Loucy (cell line): Measurements from ENCODE around the gene BAG3.
A peak's percentile ranks its signal among the peaks of the same experiment; 100 is the strongest.

Experiments
- H2AFZ ChIP-seq: fragments of 200-600 bp; sonication (generic); 2 replicates; pipeline ENCODE4 v1.6.0; 2016; ENCODE audit warnings: antibody characterized with exemption, mild to moderate bottlenecking, low read length, moderate library complexity
- H3F3A ChIP-seq: fragments of 200-600 bp; 2 replicates; pipeline ENCODE4 v1.6.0; 2016; ENCODE audit warnings: antibody characterized with exemption, low read depth, mild to moderate bottlenecking
- H3K27me3 ChIP-seq: fragments of 200-600 bp; sonication (generic); 2 replicates; pipeline ENCODE4 v1.6.1; 2014; ENCODE audit warnings: low read length, mild to moderate bottlenecking; ENCODE audit not compliant: insufficient read depth, poor library complexity, severe bottlenecking
- H3K36me3 ChIP-seq: fragments of 200-600 bp; sonication (generic); 2 replicates; pipeline ENCODE4 v1.6.1; 2016; ENCODE audit warnings: low read length; ENCODE audit not compliant: insufficient read depth
- H3K4me1 ChIP-seq: fragments of 200-600 bp; sonication (generic); 2 replicates; pipeline ENCODE4 v1.5.1; 2014; ENCODE audit warnings: low read length, mild to moderate bottlenecking; ENCODE audit not compliant: insufficient read depth, poor library complexity, severe bottlenecking
- H3K4me2 ChIP-seq: fragments of 200-600 bp; sonication (generic); 2 replicates; pipeline ENCODE4 v1.6.0; 2014; ENCODE audit warnings: antibody characterized with exemption, low read length, low read depth, mild to moderate bottlenecking; ENCODE audit not compliant: poor library complexity, severe bottlenecking
- H3K4me3 ChIP-seq: fragments of 200-600 bp; sonication (generic); 2 replicates; pipeline ENCODE4 v1.5.1; 2014; ENCODE audit warnings: low read length, mild to moderate bottlenecking, mixed read lengths; ENCODE audit not compliant: poor library complexity, severe bottlenecking
- H3K79me2 ChIP-seq: fragments of 200-600 bp; sonication (generic); 2 replicates; pipeline ENCODE4 v1.6.1; 2014; ENCODE audit warnings: low read length; ENCODE audit not compliant: insufficient read depth
- H3K9ac ChIP-seq: fragments of 200-600 bp; sonication (generic); 2 replicates; pipeline ENCODE4 v1.6.0; 2014; ENCODE audit warnings: mild to moderate bottlenecking, low read depth, low read length, moderate library complexity; ENCODE audit not compliant: poor library complexity, severe bottlenecking
- H3K9me2 ChIP-seq: fragments of 200-600 bp; sonication (generic); replicated peaks from 2 replicates; pipeline ENCODE4 v1.6.1; 2016; ENCODE audit warnings: low read depth, low read length, mixed read lengths
- H3K9me3 ChIP-seq: fragments of 200-600 bp; sonication (generic); 2 replicates; pipeline ENCODE4 v1.6.1; 2014; ENCODE audit warnings: mild to moderate bottlenecking, antibody characterized with exemption, low read length, low read depth; ENCODE audit not compliant: insufficient read depth
- H4K20me1 ChIP-seq: fragments of 200-600 bp; sonication (generic); 2 replicates; pipeline ENCODE4 v1.6.0; 2014; ENCODE audit warnings: antibody characterized with exemption, low read length, mild to moderate bottlenecking; ENCODE audit not compliant: insufficient read depth, poor library complexity, severe bottlenecking
- EZH2phosphoT487 ChIP-seq: fragments of 200-600 bp; IDR thresholded peaks from 2 replicates; pipeline ENCODE4 v1.6.1; 2018; ENCODE audit warnings: antibody characterized with exemption, mild to moderate bottlenecking, moderate library complexity, borderline replicate concordance
- TF ChIP-seq, protein P1 (sequence below): fragments of 200-600 bp; sonication (generic); conservative IDR thresholded peaks from 2 replicates; pipeline ENCODE4 v1.5.1; 2014; ENCODE audit warnings: mild to moderate bottlenecking, antibody characterized with exemption, low read length

Gene BAG3

DNA sequence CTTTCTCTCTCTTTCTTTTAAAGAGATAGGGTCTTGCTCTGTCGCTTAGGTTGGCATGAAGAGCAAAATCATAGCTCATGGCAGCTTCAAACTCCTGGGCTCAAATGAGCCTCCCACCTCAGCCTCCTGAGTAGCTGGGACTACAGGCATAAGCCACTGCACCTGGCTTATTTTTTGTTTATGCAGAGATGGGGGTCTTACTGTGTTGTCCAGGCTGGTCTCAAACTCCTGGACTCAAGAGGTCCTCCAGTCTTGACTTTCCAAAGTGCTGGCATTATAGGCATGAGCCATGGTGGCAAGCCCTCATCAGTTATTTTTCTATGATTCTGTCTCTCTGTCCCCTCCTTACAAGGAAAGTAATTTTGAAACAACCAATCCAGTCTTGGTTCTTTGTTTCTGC, 1.1 kb upstream of the BAG3 start:
- Histone ChIP-seq H3K4me2 (peak overlapping the region; percentile 70), H3K9me3 (no peaks in the 10 kb centered on the region), H3K36me3 (no peaks in the 10 kb centered on the region), H3K4me1 (peaks cover 34% of the 10 kb centered on the region), H3K9me2 (no peaks in the 10 kb centered on the region), H2AFZ (no peak overlapping the region), H3K79me2 (peaks cover 38% of the 10 kb centered on the region), H3F3A (0 out of 2 replicates have a peak, but pooled peaks cover 5% of the 10 kb centered on the region), H3K9ac (peak overlapping the region; percentile 69), H4K20me1 (peaks cover 6% of the 10 kb centered on the region), H3K27me3 (no peaks in the 10 kb centered on the region), H3K4me3 (peak overlapping the region; percentile 87)
- no peak for TF ChIP-seq EZH2phosphoT487
- TF ChIP-seq, protein P1, sequence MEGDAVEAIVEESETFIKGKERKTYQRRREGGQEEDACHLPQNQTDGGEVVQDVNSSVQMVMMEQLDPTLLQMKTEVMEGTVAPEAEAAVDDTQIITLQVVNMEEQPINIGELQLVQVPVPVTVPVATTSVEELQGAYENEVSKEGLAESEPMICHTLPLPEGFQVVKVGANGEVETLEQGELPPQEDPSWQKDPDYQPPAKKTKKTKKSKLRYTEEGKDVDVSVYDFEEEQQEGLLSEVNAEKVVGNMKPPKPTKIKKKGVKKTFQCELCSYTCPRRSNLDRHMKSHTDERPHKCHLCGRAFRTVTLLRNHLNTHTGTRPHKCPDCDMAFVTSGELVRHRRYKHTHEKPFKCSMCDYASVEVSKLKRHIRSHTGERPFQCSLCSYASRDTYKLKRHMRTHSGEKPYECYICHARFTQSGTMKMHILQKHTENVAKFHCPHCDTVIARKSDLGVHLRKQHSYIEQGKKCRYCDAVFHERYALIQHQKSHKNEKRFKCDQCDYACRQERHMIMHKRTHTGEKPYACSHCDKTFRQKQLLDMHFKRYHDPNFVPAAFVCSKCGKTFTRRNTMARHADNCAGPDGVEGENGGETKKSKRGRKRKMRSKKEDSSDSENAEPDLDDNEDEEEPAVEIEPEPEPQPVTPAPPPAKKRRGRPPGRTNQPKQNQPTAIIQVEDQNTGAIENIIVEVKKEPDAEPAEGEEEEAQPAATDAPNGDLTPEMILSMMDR = no peak

GRCh38 chr10:119651514-119652360, 557 bp downstream of the BAG3 start:
- peak overlapping the region; percentile 98 for H3K4me2 ChIP-seq
- peak overlapping the region; percentile 79 for H2AFZ ChIP-seq
- H3K9me2 ChIP-seq = no peaks in the 10 kb centered on the region
- peaks cover 47% of the 10 kb centered on the region for H3K4me1 ChIP-seq
- no peaks in the 10 kb centered on the region for H3K9me3 ChIP-seq
- no peaks in the 10 kb centered on the region for H3K36me3 ChIP-seq
- peak overlapping the region; percentile 87 for H3K4me3 ChIP-seq
- H3F3A ChIP-seq = 0 out of 2 replicates have a peak, but pooled peaks cover 5% of the 10 kb centered on the region
- H3K27me3 ChIP-seq = no peaks in the 10 kb centered on the region
- H3K79me2 ChIP-seq = peaks cover 55% of the 10 kb centered on the region
- peak overlapping the region; percentile 69 for H3K9ac ChIP-seq
- no peak for TF ChIP-seq EZH2phosphoT487
- TF ChIP-seq, protein P1 = no peak
- peaks cover 14% of the 10 kb centered on the region for H4K20me1 ChIP-seq

- TF ChIP-seq EZH2phosphoT487 = no peak
- TF ChIP-seq, protein P1 = peak; percentile 71
- Histone ChIP-seq H2AFZ (peak overlapping the region; percentile 17; the same call in 1 of the 2 replicates), H3K36me3 (no peaks in the 10 kb centered on the region), H3K9me2 (no peaks in the 10 kb centered on the region), H3F3A (0 out of 2 replicates have a peak, but pooled peaks cover 5% of the 10 kb centered on the region), H3K4me2 (peak overlapping the region; percentile 98), H3K9ac (peak overlapping the region; percentile 69), H3K79me2 (peaks cover 61% of the 10 kb centered on the region), H3K27me3 (no peaks in the 10 kb centered on the region), H4K20me1 (peaks cover 19% of the 10 kb centered on the region), H3K4me1 (peaks cover 47% of the 10 kb centered on the region), H3K9me3 (no peaks in the 10 kb centered on the region), H3K4me3 (peak overlapping the region; percentile 87)
These were observed 1.2 kb downstream of the BAG3 start for GRCh38 chr10:119652361-119652730.
